AG08396 (cell line): ENCODE data around the gene SLC6A9.

Experiments
- DNase-seq: peaks from one replicate; pipeline ENCODE4 v3.0.0; 2012; ENCODE audit warnings: low spot score, mixed read lengths

The SLC6A9 gene

DNA sequence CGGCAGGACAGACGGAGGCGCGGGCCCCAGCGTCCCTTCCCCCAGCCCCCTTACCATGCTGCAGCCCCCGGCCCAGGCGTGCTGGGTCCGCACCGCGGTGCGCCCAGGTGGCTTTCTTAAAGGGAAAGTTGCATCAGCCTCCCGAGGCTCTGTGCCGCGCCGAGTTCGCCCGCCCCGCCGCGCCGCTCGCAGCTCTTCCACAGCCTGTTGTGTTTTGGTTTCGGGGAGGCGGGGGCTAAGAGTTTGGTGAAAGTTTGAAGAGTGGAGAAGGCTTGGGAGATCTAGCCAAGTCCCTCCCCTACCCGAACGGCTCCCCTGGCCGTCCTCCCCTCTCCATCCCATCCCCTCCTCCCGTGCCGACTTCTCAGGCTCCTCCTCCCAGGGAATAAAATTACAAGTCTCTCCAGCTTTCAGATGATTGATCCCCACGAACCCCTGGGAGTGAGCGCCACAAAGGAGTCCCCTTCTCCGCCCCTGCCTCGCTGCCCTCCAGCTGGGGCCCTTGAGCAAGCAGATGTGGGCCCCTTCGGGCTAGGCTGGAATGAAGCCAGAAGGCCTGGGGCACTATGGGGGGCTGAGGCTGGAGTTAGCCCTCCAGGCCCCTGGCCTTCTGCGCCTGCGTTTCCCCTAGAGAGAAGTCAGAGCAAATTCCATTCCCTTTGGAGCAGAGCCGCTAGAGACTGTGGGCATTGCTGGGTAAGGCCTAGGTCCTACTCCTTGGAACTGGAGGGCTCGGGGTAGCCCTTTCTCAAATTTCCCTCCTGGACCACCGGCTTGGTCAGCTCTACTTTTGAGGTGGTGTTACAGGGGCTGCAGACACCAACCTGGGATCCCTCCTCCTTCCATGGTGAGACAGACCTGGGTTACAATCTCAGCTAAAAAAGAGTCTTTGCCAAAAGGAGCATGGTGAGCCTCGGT is at the start of gene SLC6A9:
Gene SLC6A9 (minus strand): TSS at position 211 of the 918 bp plus-strand sequence. CDS start 7,185 bp downstream, outside the sequence.
- peak; percentile 76 for DNase-seq

DNA sequence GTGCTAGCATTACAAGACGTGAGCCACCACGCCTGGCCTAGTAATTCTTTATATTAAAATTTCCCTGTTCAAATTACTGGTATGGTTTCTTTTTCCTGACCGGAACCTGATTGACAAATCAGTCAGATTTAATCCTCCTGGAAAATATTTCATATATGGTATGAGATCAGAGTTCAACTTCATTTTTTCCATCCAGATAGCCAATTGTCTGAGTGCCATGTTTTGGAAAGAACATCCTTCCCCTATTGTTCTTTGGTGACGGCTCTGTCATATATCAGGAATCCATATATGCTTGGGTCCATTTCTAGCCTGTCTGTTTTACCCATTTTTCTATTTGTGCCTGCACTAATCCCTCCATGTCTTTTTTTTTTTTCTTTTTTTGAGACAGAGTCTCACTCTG is 48.3 kb upstream of the SLC6A9 start:
- DNase-seq: no peak

DNA sequence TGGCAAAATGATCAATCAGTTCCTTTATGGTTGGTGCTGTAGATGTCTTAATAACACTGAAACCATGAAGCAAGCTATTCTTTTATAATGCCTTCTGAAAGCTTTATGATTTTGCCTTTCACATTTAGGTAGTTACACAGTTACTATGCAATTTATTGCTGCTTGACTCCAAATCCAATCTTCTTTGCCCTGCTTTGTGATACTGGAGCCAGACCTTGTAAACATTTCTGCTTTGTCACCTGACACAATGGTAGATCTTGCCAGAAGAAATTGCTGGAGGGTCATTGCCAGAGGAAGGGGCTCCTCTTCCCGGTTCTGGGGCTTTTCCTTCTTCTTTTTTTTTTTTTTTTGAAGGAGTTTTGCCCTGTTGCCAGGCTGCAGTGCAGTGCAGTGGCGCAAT is 46.8 kb upstream of the SLC6A9 start:
- no peak for DNase-seq

DNA sequence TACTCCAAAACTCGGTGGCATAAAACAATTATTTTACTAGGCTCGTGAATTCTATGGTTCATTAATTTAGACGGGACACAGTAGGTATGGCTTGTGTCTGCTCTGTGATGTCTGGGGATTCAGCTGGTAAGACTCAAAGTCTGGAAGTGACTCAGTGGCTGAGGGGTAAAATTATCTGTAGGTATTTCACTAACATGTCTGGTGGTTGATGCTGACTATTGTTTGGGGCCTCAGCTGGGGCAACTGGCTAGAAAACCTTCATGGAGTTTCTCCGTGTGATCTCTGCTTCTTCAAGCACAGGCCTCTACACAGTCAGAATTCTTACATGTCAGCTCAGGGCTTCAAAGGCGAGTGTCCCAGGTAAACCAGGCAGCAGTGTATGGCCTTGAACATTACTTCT is 46.2 kb upstream of the SLC6A9 start:
- DNase-seq: no peak

DNA sequence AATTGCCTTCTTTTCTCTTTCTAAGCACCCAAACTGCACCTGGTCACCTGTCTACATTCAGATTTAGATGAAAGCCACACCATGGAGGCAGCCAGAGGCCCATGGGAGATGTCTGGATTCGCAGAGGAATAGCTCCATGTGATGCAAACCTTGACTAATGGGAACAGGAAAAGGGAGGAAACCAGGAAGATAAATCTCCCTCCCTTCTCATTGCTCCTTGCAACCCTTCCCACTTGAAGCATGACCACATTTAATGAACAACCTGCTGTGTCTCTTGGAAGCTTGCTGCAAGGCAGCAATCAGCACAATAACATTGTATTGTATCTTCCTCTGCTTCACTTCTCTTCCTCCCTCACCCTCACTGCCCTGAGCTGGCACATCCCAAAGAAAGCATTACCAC is 44.8 kb upstream of the SLC6A9 start:
- no peak for DNase-seq

DNA sequence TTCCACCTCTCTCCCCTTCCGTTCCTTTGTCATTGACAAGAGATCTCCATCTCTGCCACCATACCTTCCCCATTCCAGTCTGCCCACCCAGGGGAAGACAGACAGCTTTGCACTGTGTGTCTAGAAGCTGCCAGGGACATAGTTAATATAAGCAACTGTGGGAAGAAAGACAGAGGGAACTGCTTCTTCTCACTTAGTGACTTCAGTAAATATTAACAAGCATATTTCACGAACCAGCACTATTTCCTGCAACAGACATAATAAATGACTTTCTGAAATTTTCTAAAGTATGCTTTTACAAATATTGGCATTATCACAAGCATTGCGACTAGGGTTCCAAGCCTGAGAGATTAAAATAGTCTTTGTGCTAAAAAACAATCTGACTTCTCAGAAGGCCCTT is 43.2 kb upstream of the SLC6A9 start:
- DNase-seq: no peak

DNA sequence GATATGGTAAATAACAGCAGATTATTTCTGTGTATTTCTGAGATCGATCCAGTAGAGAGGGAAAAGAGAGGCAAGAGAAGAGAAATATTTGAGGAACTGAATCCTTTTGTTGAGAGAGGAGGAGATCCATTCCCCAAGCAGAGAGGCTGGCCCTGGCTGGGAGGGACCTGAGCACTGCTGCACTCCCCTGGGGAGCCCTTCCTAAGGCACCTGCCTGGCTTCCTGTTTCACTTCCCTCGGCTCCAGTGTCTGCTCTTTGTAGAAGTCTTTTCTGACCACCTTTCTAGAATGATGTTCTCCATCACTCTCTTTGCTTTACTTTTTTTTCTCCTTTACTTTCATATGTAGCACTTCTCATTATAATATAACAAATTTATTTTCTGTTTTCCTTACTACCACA is 42.3 kb upstream of the SLC6A9 start:
- no peak for DNase-seq

DNA sequence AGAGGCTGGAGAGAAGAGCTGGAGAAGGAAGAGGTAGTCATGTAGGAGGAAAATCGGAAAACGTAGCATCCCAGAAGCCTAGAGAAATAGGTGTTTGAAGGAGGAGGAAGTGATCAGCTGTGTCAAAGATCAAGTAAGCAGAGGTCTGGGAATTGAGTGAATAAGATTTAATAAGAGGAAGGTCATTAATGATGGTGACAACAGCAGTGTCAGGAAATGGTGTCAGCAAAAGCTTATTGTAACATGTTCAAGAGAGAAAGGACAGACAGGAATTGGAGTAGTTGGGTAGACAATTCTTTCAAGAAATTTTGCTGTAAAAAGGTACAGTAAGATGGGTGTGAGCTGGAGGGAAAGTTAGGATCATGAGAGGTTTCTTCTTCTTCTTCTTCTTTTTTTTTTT is 41.6 kb upstream of the SLC6A9 start:
- DNase-seq: no peak

DNA sequence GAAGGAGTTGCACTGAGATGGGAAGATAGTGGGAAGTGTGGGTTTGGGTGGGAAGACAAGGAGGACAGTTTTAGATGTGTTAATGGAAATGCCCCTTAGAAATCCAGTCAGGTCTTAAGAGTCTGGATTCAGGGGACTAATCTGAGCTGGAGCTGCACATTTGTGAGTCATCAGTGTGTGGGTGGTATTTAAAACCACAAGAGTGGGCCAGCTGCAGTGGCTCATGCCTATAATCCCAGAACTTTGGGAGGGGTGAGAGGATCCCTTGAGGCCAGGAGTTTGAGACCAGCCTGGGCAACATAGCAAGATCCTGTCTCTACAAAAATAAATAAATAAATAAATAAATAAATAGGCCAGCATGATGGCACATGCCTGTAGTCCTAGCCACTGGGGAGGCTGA is 40.9 kb upstream of the SLC6A9 start:
- peak; percentile 53 for DNase-seq

DNA sequence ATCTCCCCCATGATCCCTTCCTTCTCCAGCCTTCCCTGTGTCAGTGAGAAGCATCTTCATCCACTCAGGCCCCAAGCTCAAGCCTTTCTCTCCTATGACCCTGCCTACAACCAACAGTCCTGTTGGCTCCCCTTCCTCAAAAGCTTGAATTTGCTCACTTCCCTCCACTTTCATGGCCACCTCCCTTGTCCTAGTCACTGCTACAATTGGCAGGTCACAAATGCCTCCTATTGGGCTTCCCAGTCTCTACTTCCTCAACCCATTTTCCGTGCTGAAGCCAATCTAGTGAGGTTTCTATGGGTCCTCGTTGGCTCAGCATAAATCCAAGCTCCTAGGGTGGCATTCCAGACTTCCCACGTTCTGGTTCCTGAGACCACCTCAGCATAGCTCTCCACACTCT is 40.2 kb upstream of the SLC6A9 start:
- no peak for DNase-seq

DNA sequence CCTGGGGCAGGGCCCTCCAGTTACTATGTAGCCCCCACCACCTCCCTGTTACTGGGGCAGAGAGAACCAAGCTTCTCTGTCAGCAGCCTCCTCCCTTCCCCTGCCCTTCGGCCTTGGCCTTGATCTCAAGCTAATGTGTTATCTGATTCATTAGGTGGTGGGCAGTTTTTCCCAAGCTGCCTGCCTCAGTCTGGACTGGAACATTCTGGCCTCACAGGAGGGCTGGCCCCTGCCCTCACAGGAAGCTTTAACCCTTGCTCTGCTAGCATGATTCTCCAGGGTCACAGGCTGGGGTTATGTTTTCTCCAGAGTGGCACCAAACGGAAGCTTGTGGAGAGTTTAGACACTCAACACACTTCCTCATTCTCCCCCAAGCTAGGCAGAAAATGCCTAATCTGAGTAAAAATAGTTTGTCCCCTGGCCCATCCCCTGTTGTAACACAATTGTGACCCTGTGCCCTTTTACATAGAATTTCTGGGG is 37.2 kb upstream of the SLC6A9 start:
- DNase-seq: no peak

DNA sequence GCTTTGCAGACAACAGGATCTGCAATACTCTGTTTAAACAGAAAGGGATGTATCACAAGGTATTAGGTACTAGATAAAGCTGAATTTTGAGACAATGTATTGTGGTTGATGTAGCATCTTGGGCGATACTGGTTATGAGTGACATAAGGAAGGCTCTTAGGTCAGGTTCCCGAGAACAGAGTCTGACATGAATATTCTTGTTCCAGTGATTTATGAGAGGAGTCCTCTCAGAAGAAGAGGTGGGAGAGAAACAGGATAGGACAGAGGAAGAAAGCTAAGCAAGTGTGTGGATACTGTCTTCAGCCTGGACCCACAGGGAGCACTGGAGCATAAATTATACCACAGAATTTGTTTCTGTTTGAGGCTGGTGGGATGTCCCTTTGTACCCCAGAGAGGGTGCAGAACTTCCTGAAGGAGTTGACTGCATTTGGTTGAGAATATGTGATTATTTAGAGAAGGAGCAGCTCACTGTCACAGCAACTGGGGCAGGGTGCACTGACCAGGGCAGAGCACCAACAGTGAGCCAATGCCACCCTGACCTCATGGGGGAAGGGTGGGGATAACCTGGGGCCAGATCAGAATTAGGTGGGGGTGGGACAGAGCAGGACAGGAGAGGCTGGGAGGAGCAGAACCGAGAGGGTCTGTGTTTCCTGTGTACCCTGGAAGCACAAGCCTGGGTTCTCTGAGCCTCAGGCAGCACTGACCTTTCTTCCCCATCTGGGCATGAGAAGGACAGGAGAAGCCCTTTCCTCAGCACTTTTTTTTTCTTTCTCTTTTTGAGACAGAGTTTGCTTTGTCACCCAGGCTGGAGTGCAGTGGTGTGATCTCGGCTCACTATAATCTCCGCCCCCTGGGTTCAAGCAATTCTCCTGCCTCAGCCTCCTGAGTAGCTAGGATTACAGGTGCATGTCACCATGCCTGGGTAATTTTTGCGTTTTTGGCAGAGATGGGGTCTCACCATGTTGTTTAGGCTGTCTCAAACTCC is 36.3 kb upstream of the SLC6A9 start:
- no peak for DNase-seq

DNA sequence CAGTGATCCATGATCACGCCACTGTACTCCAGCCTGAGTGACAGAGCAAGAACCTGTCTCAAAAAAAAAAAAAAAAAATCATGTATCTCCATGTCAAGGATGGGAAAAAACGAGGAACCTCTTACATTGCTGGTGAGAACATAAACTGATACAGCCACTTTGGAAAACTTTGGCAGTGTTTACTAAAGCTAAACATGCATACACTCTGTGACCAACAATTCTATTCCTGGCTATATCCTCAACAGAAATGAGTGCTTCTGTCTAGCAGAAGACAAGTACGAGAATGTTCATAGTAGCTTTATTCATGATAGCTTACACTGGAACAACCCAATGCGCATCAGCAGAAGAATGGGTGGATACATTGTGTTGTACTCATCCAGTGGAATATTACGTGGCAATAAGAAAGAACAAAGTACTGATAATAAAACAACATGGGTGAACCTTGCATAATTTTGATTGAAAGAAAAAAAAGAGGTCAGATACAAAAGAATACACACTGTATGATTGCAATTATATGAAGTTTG is 31.5 kb upstream of the SLC6A9 start:
- no peak for DNase-seq

DNA sequence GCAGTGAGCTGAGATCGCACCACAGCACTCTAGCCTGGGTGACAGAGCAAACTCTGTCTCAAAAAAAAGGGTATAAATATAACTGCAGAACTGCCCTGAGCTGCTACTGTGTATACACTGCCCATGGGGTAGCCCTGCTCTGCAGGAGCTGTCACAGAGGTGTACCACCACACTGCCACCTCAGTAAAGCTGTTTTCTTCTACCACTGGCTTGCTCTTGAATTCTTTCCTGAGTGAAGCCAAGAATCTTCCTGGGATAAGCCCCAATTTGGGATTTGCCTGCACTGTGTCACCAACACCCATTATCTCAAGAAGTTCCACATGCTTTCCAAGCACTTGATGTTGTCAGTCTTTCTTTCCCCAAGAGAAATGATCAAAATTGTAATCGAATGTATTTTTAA is 30.6 kb upstream of the SLC6A9 start:
- no peak for DNase-seq

DNA sequence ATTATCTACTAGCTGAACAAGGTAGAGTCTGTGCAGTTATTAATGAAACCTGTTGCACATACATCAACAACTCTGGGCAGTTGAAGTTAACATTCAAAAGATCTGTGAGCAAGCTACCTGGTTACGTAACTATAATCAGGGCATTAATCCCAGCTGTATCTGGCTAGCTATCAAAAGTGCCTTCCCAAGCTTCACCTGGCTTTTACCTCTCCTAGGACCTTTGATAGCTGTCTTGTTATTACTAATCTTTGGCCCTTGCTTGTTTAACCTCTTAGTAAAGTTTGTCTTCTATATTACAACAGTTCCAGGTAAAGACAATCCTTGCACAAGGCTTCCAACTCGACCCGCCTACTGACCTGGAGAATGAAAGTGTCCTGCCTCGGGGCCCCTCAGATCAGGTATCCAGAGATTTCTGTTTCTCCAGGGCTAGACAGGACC is 29.6 kb upstream of the SLC6A9 start:
- no peak for DNase-seq

DNA sequence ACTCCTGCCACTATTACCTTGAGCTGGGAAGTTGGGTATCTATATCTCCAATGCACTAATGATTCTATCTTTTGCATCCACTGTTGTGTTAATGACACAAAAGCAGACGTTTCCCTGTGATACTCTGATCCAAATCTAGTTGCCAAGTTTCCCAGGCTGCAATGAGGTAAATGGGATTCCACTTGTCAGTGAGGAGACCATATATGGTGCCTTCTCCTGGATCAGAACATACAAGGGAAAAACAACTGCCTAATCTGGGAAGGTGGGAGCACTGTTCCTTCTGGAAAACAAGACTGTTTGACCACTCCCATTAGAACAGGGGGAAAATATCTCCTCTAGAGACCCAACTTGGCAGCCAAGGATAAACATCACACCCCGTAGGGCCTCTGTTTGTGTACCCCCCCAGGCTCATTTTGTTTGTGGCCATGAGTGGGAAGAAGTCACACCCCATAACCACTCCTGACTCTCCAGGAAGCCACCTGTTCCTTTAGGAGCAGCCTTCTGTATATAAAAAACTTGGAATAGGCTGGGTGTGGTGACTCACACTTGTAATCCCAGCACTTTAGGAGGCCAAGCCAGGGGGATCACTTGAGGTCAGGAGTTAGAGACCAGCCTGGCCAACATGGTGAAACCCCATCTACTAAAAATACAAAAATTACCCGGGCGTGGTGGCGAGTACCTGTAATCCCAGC is 28.5 kb upstream of the SLC6A9 start:
- DNase-seq: no peak

DNA sequence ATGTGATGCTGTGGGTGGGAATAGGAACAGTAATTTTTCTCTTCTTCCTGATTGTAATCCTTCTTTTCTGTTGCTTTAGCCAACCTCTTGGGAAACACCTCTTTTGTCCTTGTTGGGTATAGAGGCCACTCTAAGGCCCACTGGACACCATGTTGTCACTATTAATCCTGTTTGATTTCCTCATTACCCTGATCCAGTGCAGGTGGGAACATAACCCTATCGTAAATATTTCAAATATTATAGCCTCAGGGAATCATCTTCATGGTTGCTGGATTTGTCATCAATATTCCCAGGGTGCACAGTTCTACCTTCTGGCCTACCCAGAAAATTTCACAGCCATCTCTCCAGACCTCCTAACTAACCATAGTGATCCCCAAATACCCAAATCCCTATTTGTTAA is 27.9 kb upstream of the SLC6A9 start:
- DNase-seq: no peak

DNA sequence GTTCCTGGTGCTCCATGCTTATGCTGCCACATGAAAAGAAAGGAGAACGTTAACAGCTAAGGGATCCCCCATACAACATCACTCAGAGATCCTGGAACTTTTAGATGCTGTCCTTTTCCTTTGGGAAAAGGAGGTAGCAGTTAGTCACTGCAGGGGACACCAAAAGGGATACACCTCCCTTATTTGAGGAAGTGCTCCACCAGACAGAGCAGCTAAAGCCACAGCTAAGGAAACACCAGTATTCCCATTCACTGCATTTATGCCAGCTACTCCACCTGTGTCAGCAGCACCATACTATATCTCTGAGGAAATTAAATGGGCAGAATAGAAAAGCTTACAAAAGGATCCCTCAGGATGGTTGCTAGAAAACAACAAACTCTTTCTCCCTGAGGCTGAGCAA is 26.0 kb upstream of the SLC6A9 start:
- DNase-seq: no peak

DNA sequence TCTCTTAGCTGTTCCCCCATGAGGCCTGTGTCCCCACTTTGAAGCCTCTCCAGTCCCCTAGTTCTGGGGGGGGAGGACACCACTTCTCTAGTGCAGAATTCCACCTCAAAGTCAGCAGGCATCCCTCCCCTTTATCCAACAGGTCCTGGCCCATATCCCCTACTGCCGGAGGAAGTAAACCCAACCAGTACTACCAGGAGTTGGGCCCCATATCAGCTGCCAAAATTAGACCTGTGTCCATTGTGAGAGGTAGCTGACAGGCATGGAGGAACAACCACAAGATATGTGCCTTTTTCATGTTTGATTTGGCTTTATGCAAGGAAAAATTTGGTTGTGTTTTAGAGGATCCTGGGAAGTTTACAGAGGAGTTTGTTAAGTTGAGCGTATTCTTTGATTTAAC is 22.1 kb upstream of the SLC6A9 start:
- DNase-seq: no peak

DNA sequence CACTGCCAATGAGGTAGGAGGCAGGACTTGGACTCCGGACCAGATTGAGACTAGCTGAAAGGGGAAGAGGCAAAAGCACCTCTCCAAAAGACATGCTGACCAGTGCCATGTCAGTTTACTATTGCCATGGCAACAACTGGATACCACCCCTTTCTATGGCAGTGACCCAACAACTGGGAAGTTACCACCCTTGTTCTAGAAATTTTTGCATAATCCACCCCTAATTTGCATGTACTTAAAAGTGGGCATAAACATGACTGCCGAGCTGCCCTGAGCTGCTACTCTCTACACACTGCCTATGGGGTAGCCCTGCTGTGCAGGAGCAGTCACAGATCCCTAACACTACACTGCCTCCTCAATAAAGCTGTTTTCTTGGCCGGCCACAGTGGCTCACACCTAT is 19.0 kb upstream of the SLC6A9 start:
- DNase-seq: no peak

DNA sequence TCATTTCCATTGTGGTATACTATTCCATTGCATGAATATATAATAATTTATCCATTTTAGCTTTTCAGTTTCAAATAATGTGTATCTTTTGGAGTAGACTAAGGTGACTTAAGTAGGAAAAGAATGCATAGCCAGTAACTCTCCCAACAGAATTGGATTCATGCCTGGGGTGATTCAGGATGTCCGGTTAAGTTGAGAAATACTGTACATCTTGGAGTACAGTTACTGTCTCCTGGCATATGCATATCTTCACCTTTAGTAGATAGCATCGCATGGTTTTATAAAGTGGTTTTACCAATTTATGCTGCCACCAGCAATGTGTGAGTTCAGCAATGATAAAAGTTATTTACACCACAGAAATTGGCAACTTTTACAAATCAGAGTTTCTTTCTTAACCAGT is 18.6 kb upstream of the SLC6A9 start:
- DNase-seq: peak; percentile 63
